AG04449 (cell line): ENCODE results near the gene MNX1.
A peak's percentile ranks its signal among the peaks of the same experiment; 100 is the strongest.

Experiments used
- CTCF ChIA-PET: fragments of 350-600 bp; formaldehyde crosslinking; extraction: SDS; loops from one replicate; lab custom pipeline; 2021; ENCODE audit warnings: antibody characterized with exemption; lab: Yijun Ruan, JAX
- POLR2A ChIA-PET: fragments of 400-600, 350-600 bp; formaldehyde crosslinking; extraction: SDS; loops from one replicate; lab custom pipeline; 2020; ENCODE audit warnings: antibody characterized with exemption, inconsistent platforms; lab: Yijun Ruan, JAX
- DNase-seq: peaks from one replicate; pipeline ENCODE4 v3.0.0-alpha.2; 2010; ENCODE audit warnings: low read depth, low spot score
- H3K4me3 ChIP-seq: 2 replicates; pipeline ENCODE4 v1.5.1; 2011; ENCODE audit warnings: low read depth, mild to moderate bottlenecking, control low read depth, low read length
- CTCF ChIP-seq: IDR thresholded peaks from one replicate; pipeline ENCODE4 v1.5.1; 2011; ENCODE audit warnings: mild to moderate bottlenecking, moderate library complexity, low read length, control low read depth, inconsistent platforms; ENCODE audit not compliant: insufficient read depth; ENCODE audit errors: missing control alignments

MNX1 gene

GRCh38 chr7:157001920-157002818, 8.3 kb downstream of the MNX1 start:
- ChIA-PET POLR2A (no interaction called here), CTCF (interaction anchor here (0.6 to 1.0 kb wide), 2 partner anchors 30 to 32 kb away, joined by 3 read pairs; no protein-coding TSS in a partner anchor)
- H3K4me3 ChIP-seq, result no peak overlapping the region
- no peak for DNase-seq
- no peak for TF ChIP-seq CTCF

GRCh38 chr7:157000741-157001653, 9.5 kb downstream of the MNX1 start:
- no peak overlapping the region for H3K4me3 ChIP-seq
- CTCF ChIA-PET, result no interaction called here

GRCh38 chr7:156999958-157000726, 10.3 kb downstream of the MNX1 start:
- peak overlapping the region; percentile 8 for H3K4me3 ChIP-seq
- POLR2A ChIA-PET, result no interaction called here
- CTCF ChIA-PET, result no interaction called here

More at GRCh38 chr7:157000741-157001653, 9.5 kb downstream of the MNX1 start:
- POLR2A ChIA-PET, result no interaction called here
- no peak for TF ChIP-seq CTCF
- DNase-seq, result no peak

GRCh38 chr7:156998988-156999957, 11.2 kb downstream of the MNX1 start:
- no peak for DNase-seq
- CTCF ChIA-PET, result no interaction called here
- TF ChIP-seq CTCF, result no peak
- POLR2A ChIA-PET, result no interaction called here
- no peak overlapping the region for H3K4me3 ChIP-seq

More at GRCh38 chr7:156999958-157000726, 10.3 kb downstream of the MNX1 start:
- no peak for TF ChIP-seq CTCF
- no peak for DNase-seq

- ChIA-PET POLR2A (no interaction called here), CTCF (no interaction called here)
- no peak for TF ChIP-seq CTCF
- no peak overlapping the region for H3K4me3 ChIP-seq
- no peak for DNase-seq
These were observed 16.0 kb downstream of the MNX1 start for GRCh38 chr7:156994417-156994816.
